Liver (tissue), 9 donors: Measurements from ENCODE around the gene PARK7. TPM values are rescaled to one million over a fixed set of nuclear protein-coding genes. Genes with fewer than 3 reads are reported as not detected.

Experiments
- DNase-seq: peaks from one replicate; pipeline ENCODE4 v3.0.0-alpha.2; 2017; ENCODE audit warnings: low spot score
- H3K27ac ChIP-seq, 2 donors: one replicate each; pipeline ENCODE4 v1.7.0; 2013; ENCODE audit warnings: inconsistent platforms in 2 of 2, low read length in 2 of 2, control low read depth in 1 of 2, low read depth in 1 of 2, mild to moderate bottlenecking in 1 of 2
- H3K27me3 ChIP-seq, 4 donors: one replicate each; pipeline versions ENCODE4 v1.6.1 to v1.7.0; 2013; ENCODE audit warnings: low read length in 3 of 4, inconsistent platforms in 1 of 4, mild to moderate bottlenecking in 1 of 4, moderate library complexity in 1 of 4; ENCODE audit not compliant: control insufficient read depth in 4 of 4, insufficient read depth in 4 of 4
- H3K36me3 ChIP-seq, 4 donors: one replicate each; pipeline versions ENCODE4 v1.6.1 to v1.7.0; 2013; ENCODE audit warnings: low read length in 3 of 4, mild to moderate bottlenecking in 3 of 4, low read depth in 1 of 4, moderate library complexity in 1 of 4; ENCODE audit not compliant: control insufficient read depth in 4 of 4, insufficient read depth in 3 of 4
- H3K4me1 ChIP-seq, 4 donors: one replicate each; pipeline versions ENCODE4 v1.6.1 to v1.7.0; 2013; ENCODE audit warnings: low read length in 3 of 4, mild to moderate bottlenecking in 3 of 4, moderate library complexity in 1 of 4; ENCODE audit not compliant: control insufficient read depth in 4 of 4, insufficient read depth in 4 of 4
- H3K4me3 ChIP-seq, 3 donors: one replicate each; pipeline versions ENCODE4 v1.6.1 to v1.7.0; 2013; ENCODE audit warnings: low read length in 3 of 3, control low read depth in 1 of 3, low read depth in 1 of 3, mild to moderate bottlenecking in 1 of 3
- H3K9ac ChIP-seq, 2 donors: one replicate each; pipeline ENCODE4 v1.7.0; 2013; ENCODE audit warnings: low read length in 2 of 2, mild to moderate bottlenecking in 2 of 2, moderate library complexity in 2 of 2, control low read depth in 1 of 2, low read depth in 1 of 2
- H3K9me3 ChIP-seq, 4 donors: one replicate each; pipeline versions ENCODE4 v1.6.1 to v1.7.0; 2013; ENCODE audit warnings: low read length in 3 of 4; ENCODE audit not compliant: control insufficient read depth in 4 of 4
- ATF3 ChIP-seq: IDR thresholded peaks from 2 replicates; pipeline ENCODE4 v1.6.1; 2016; ENCODE audit warnings: antibody characterized with exemption
- CTCF ChIP-seq: fragments of 150-350 bp; IDR thresholded peaks from 2 replicates; pipeline ENCODE4 v1.5.1; 2017; ENCODE audit warnings: improper control_type of control experiment, low read depth, low read length; ENCODE audit not compliant: missing input control
- FOXA1 ChIP-seq: IDR thresholded peaks from 2 replicates; pipeline ENCODE4 v1.6.1; 2016; ENCODE audit warnings: antibody characterized with exemption
- FOXA2 ChIP-seq: IDR thresholded peaks from 2 replicates; pipeline ENCODE4 v1.6.1; 2016; ENCODE audit warnings: antibody characterized with exemption
- GABPA ChIP-seq, 2 donors: IDR thresholded peaks in 1 of 2; conservative IDR thresholded peaks in 1 of 2; 2 replicates each; pipeline ENCODE4 v1.6.1; 2016; ENCODE audit warnings: antibody characterized with exemption in 2 of 2, mild to moderate bottlenecking in 1 of 2, moderate library complexity in 1 of 2
- HNF4A ChIP-seq, 2 donors: conservative IDR thresholded peaks; 2 replicates each; pipeline ENCODE4 v1.6.1; 2016; ENCODE audit warnings: antibody characterized with exemption in 2 of 2, mild to moderate bottlenecking in 2 of 2
- HNF4G ChIP-seq: IDR thresholded peaks from 2 replicates; pipeline ENCODE4 v1.6.1; 2016; ENCODE audit warnings: antibody characterized with exemption
- JUND ChIP-seq, 2 donors: IDR thresholded peaks; 2 replicates each; pipeline ENCODE4 v1.6.1; 2016; ENCODE audit warnings: antibody characterized with exemption in 2 of 2
- MAX ChIP-seq: IDR thresholded peaks from 2 replicates; pipeline ENCODE4 v1.6.1; 2016; ENCODE audit warnings: antibody characterized with exemption
- NR2F2 ChIP-seq: IDR thresholded peaks from 2 replicates; pipeline ENCODE4 v1.6.1; 2016; ENCODE audit warnings: antibody characterized with exemption
- RAD21 ChIP-seq, 2 donors: IDR thresholded peaks; 2 replicates each; pipeline ENCODE4 v1.6.1; 2016; ENCODE audit warnings: antibody characterized with exemption in 2 of 2, mild to moderate bottlenecking in 2 of 2
- REST ChIP-seq: IDR thresholded peaks from 2 replicates; pipeline ENCODE4 v1.6.1; 2016; ENCODE audit warnings: antibody characterized with exemption, mild to moderate bottlenecking
- RXRA ChIP-seq, 2 donors: IDR thresholded peaks; 2 replicates each; pipeline ENCODE4 v1.6.1; 2017 to 2018; ENCODE audit warnings: antibody characterized with exemption in 2 of 2, mild to moderate bottlenecking in 1 of 2
- SP1 ChIP-seq: IDR thresholded peaks from 2 replicates; pipeline ENCODE4 v1.6.1; 2018; ENCODE audit warnings: antibody characterized with exemption, mild to moderate bottlenecking
- YY1 ChIP-seq: IDR thresholded peaks from 2 replicates; pipeline ENCODE4 v1.6.1; 2016; ENCODE audit warnings: antibody characterized with exemption, mild to moderate bottlenecking
- ZBTB33 ChIP-seq: IDR thresholded peaks from 2 replicates; pipeline ENCODE4 v1.6.1; 2016; ENCODE audit warnings: antibody characterized with exemption
- polyA plus RNA-seq, 2 donors: library from polyadenylated mRNA; stranded (reverse) in 1 of 2; unstranded in 1 of 2; fragments of 200-250 nt in 1 of 2; fragments of >200 nt in 1 of 2; fragmentation: Nextera tagmentation in 1 of 2; extraction: Ambion mirVana in 1 of 2; gene quantifications; one replicate each; pipeline versions ENCODE4 v1.2.1 to v1.2.3, GENCODE V29; 2013 to 2015
- total RNA-seq, 2 donors: library from RNA; depleted of rRNA; stranded (reverse); fragments of >200 nt; gene quantifications; one replicate each; pipeline ENCODE4 v1.2.3, GENCODE V29; 2014
- donor health status: healthy.
- donor health status: healthy.
- donor health status: healthy.
- donor health status: healthy.
- donor health status: healthy.

The PARK7 gene
- total and polyA plus RNA-seq, 4 donors: 107 to 297 (median 181) TPM

- H3K4me3 ChIP-seq: peak overlapping the region in 1 of 3 donors; percentile 2
- H3K27me3 ChIP-seq: no peaks in the 10 kb centered on the region
- H3K9me3 ChIP-seq: no peaks in the 10 kb centered on the region
- H3K27ac ChIP-seq: peak overlapping the region; percentile 0 to 61
- peak overlapping the region in 1 of 2 donors; percentile 75 for H3K9ac ChIP-seq
- H3K4me1 ChIP-seq: peaks cover 4 to 42% (median 18%) of the 10 kb centered on the region in 4 donors
- DNase-seq: no peak
- TF ChIP-seq HNF4G (no peak), RAD21 (IDR thresholded peaks at IDR 0.05) (no peak), YY1 (no peak), RXRA (IDR thresholded peaks at IDR 0.05) (peak in 1 of 2 donors; percentile 6), FOXA2 (no peak), MAX (no peak), CTCF (no peak), ATF3 (no peak), SP1 (no peak), FOXA1 (no peak), ZBTB33 (no peak), GABPA (IDR thresholded peaks at IDR 0.05 in 1 of 2, conservative IDR thresholded peaks at IDR 0.05 in 1 of 2) (no peak), HNF4A (conservative IDR thresholded peaks at IDR 0.05) (no peak), NR2F2 (no peak), REST (no peak), JUND (IDR thresholded peaks at IDR 0.05) (peak in 1 of 2 donors; percentile 16)
- peaks cover 3 to 51% (median 18%) of the 10 kb centered on the region in 4 donors for H3K36me3 ChIP-seq
These were observed 58.5 kb downstream of the PARK7 start for GRCh38 chr1:8020032-8020431.
